ENCODE measurements around the gene CD59.

GRCh38 chr11:33668951-33669596, 67.1 kb downstream of the CD59 start:
- TF ChIP-seq RAD21 (conservative IDR thresholded peaks at IDR 0.05) (no peak), EP300 (conservative IDR thresholded peaks at IDR 0.05; ENCODE audit: poor library complexity, severe bottlenecking) (no peak), POLR2AphosphoS5 (IDR thresholded peaks at IDR 0.05) (no peak), MXI1 (conservative IDR thresholded peaks at IDR 0.05; ENCODE audit: poor library complexity, severe bottlenecking) (no peak), EZH2 (IDR thresholded peaks at IDR 0.05; ENCODE audit: borderline replicate concordance, insufficient read depth, low read length, poor library complexity, severe bottlenecking) (no peak), TAF1 (IDR thresholded peaks at IDR 0.05; ENCODE audit: low read depth) (no peak), SMC3 (conservative IDR thresholded peaks at IDR 0.05; ENCODE audit: poor library complexity) (no peak)
- TF ChIP-seq, protein P1, sequence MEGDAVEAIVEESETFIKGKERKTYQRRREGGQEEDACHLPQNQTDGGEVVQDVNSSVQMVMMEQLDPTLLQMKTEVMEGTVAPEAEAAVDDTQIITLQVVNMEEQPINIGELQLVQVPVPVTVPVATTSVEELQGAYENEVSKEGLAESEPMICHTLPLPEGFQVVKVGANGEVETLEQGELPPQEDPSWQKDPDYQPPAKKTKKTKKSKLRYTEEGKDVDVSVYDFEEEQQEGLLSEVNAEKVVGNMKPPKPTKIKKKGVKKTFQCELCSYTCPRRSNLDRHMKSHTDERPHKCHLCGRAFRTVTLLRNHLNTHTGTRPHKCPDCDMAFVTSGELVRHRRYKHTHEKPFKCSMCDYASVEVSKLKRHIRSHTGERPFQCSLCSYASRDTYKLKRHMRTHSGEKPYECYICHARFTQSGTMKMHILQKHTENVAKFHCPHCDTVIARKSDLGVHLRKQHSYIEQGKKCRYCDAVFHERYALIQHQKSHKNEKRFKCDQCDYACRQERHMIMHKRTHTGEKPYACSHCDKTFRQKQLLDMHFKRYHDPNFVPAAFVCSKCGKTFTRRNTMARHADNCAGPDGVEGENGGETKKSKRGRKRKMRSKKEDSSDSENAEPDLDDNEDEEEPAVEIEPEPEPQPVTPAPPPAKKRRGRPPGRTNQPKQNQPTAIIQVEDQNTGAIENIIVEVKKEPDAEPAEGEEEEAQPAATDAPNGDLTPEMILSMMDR (IDR thresholded peaks at IDR 0.05; ENCODE audit: poor library complexity, severe bottlenecking), result no peak
